SK-N-SH treated with all-trans-retinoic acid at 6 μM for 48 hours (cell line): Measurements from ENCODE around the gene AAR2.

Source experiments
- ATAC-seq: fragments of 200-7000 bp; cut with Tn5 transposase; 3 replicates; pipeline ENCODE4 v1.9.1; 2020; ENCODE audit warnings: mild to moderate bottlenecking, moderate library complexity
- ARNTL ChIP-seq: fragments of 450-650 bp; formaldehyde crosslinking; IDR thresholded peaks from 2 replicates; pipeline ENCODE4 v1.5.0; 2020; ENCODE audit warnings: low read depth, mild to moderate bottlenecking, moderate library complexity, borderline replicate concordance
- BACH2 ChIP-seq: fragments of 250-450 bp; sonication (Bioruptor Pico); IDR thresholded peaks from 2 replicates; pipeline ENCODE4 v1.9.0; 2021; ENCODE audit warnings: mild to moderate bottlenecking, borderline replicate concordance
- CREB5 ChIP-seq: fragments of 250-450 bp; sonication (Bioruptor Pico); IDR thresholded peaks from 2 replicates; pipeline ENCODE4 v1.5.1; 2020; ENCODE audit warnings: low read depth, mild to moderate bottlenecking, moderate library complexity
- CSDC2 ChIP-seq: fragments of 250-450 bp; sonication (Bioruptor Pico); IDR thresholded peaks from 2 replicates; pipeline ENCODE4 v1.5.0; 2020; ENCODE audit warnings: mild to moderate bottlenecking, moderate library complexity
- ESRRG ChIP-seq: fragments of 250-450 bp; sonication (Bioruptor Pico); IDR thresholded peaks from 2 replicates; pipeline ENCODE4 v1.6.1; 2021; ENCODE audit warnings: mild to moderate bottlenecking
- GLIS3 ChIP-seq: fragments of 250-450 bp; sonication (Bioruptor Pico); IDR thresholded peaks from 2 replicates; pipeline ENCODE4 v1.5.0; 2020; ENCODE audit warnings: mild to moderate bottlenecking, moderate library complexity
- OSR1 ChIP-seq: fragments of 250-450 bp; sonication (Bioruptor Pico); IDR thresholded peaks from 2 replicates; pipeline ENCODE4 v1.8.0; 2022; ENCODE audit warnings: moderate library complexity, mild to moderate bottlenecking, inconsistent platforms
- PATZ1 ChIP-seq: fragments of 250-450 bp; sonication (Bioruptor Pico); IDR thresholded peaks from 2 replicates; pipeline ENCODE4 v1.8.0; 2020; ENCODE audit warnings: mild to moderate bottlenecking, moderate library complexity, borderline replicate concordance
- POU6F1 ChIP-seq: fragments of 250-450 bp; sonication (Bioruptor Pico); IDR thresholded peaks from 2 replicates; pipeline ENCODE4 v1.8.0; 2021; ENCODE audit warnings: low read depth, mild to moderate bottlenecking, moderate library complexity, borderline replicate concordance
- PPARA ChIP-seq: fragments of 250-450 bp; sonication (Bioruptor Pico); IDR thresholded peaks from 2 replicates; pipeline ENCODE4 v1.5.0; 2020; ENCODE audit warnings: mild to moderate bottlenecking, borderline replicate concordance
- RARB ChIP-seq: fragments of 250-450 bp; sonication (Bioruptor Pico); IDR thresholded peaks from 2 replicates; pipeline ENCODE4 v1.8.0; 2021; ENCODE audit warnings: mild to moderate bottlenecking, moderate library complexity
- SNAI2 ChIP-seq: fragments of 250-450 bp; sonication (Bioruptor Pico); IDR thresholded peaks from 2 replicates; pipeline ENCODE4 v1.5.0; 2020; ENCODE audit warnings: mild to moderate bottlenecking, moderate library complexity
- TCF4 ChIP-seq: fragments of 250-450 bp; sonication (Bioruptor Pico); IDR thresholded peaks from 2 replicates; pipeline ENCODE4 v1.8.0; 2021; ENCODE audit warnings: mild to moderate bottlenecking, moderate library complexity, borderline replicate concordance
- TOX ChIP-seq: fragments of 250-450 bp; sonication (Bioruptor Pico); IDR thresholded peaks from 2 replicates; pipeline ENCODE4 v1.8.0; 2021; ENCODE audit warnings: mild to moderate bottlenecking, moderate library complexity, borderline replicate concordance
- TSHZ2 ChIP-seq: fragments of 250-450 bp; sonication (Bioruptor Pico); IDR thresholded peaks from 2 replicates; pipeline ENCODE4 v1.5.0; 2020; ENCODE audit warnings: mild to moderate bottlenecking, moderate library complexity
- ZC3H10 ChIP-seq: fragments of 250-450 bp; sonication (Bioruptor Pico); IDR thresholded peaks from 2 replicates; pipeline ENCODE4 v1.5.1; 2021; ENCODE audit warnings: mild to moderate bottlenecking, moderate library complexity
- ZFP30 ChIP-seq: fragments of 450-650 bp; formaldehyde crosslinking; IDR thresholded peaks from 2 replicates; pipeline ENCODE4 v1.5.0; 2022; ENCODE audit warnings: mild to moderate bottlenecking, moderate library complexity
- ZNF565 ChIP-seq: fragments of 450-650 bp; formaldehyde crosslinking; conservative IDR thresholded peaks from 2 replicates; pipeline ENCODE4 v1.5.0; 2020; ENCODE audit warnings: low read depth, mild to moderate bottlenecking, moderate library complexity
- ZNF70 ChIP-seq: fragments of 450-650 bp; formaldehyde crosslinking; IDR thresholded peaks from 2 replicates; pipeline ENCODE4 v1.5.0; 2020; ENCODE audit warnings: mild to moderate bottlenecking, moderate library complexity
- ZNF8 ChIP-seq: fragments of 450-650 bp; formaldehyde crosslinking; IDR thresholded peaks from 2 replicates; pipeline ENCODE4 v1.5.0; 2020; ENCODE audit warnings: mild to moderate bottlenecking, moderate library complexity
- TF ChIP-seq, protein P1 (sequence below): fragments of 250-450 bp; sonication (Bioruptor Pico); IDR thresholded peaks from 2 replicates; pipeline ENCODE4 v1.5.1; 2021; ENCODE audit warnings: mild to moderate bottlenecking, moderate library complexity

The AAR2 gene

GRCh38 chr20:36272547-36273220, 36.4 kb downstream of the AAR2 start:
- no peak for TF ChIP-seq ZNF70 (CRISPR knock-in tag)
- TF ChIP-seq PPARA: no peak
- TF ChIP-seq ARNTL: no peak
- TF ChIP-seq, all 23 proteins: peak for 0
- ATAC-seq: no peak

DNA sequence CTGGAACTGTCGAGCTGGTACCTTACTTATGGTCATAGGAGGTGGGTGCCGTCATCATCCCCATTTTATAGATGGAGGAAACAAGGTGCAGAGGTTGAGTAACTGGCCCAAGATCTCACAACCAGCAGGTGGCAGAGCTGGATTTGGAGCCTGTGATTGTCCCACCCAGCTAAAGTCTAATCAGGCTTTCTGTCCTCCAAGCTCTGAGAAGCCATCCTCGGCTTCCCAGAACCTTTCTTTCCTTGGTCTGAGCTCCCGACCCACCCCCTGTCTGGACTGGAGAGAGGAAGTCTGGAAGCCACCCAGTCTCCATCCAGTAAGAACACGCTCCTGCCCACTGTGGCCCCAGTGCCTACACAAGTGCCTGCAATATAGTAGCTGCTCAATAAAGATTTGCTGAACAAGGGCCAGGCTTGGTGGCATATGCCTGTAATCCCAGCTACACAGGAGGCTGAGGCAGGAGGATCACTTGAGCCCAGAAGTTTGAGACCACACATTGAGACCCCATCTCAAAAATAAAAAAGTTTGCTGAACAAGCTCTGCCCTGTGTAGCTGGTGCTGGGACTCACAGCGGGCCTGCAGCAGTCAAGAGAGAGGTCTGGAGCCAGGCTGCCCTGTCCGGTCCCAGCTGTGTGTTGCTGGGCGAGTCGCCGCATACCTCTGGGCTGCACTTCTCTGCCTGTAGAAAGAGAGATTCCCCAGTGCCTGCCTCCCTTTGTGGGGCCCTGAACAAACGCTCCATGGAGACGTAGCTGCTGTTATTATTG, 37.3 kb downstream of the AAR2 start:
- ATAC-seq: 0 out of 3 replicates have a peak, but pooled peaks have one; percentile 38
- TF ChIP-seq, protein P1, sequence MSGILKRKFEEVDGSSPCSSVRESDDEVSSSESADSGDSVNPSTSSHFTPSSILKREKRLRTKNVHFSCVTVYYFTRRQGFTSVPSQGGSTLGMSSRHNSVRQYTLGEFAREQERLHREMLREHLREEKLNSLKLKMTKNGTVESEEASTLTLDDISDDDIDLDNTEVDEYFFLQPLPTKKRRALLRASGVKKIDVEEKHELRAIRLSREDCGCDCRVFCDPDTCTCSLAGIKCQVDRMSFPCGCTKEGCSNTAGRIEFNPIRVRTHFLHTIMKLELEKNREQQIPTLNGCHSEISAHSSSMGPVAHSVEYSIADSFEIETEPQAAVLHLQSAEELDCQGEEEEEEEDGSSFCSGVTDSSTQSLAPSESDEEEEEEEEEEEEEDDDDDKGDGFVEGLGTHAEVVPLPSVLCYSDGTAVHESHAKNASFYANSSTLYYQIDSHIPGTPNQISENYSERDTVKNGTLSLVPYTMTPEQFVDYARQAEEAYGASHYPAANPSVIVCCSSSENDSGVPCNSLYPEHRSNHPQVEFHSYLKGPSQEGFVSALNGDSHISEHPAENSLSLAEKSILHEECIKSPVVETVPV (CRISPR knock-in tag): no peak

GRCh38 chr20:36274181-36274841, 38.0 kb downstream of the AAR2 start:
- TF ChIP-seq RARB (CRISPR knock-in tag): no peak
- no peak for TF ChIP-seq ESRRG (CRISPR knock-in tag)
- TF ChIP-seq CREB5 (CRISPR knock-in tag): no peak
- no peak for TF ChIP-seq ZFP30 (CRISPR knock-in tag)
- no peak for TF ChIP-seq GLIS3 (CRISPR knock-in tag)
- no peak for TF ChIP-seq ZNF70 (CRISPR knock-in tag)
- no peak for TF ChIP-seq TCF4 (CRISPR knock-in tag)
- TF ChIP-seq BACH2 (CRISPR knock-in tag): no peak
- ATAC-seq: no peak

- TF ChIP-seq BACH2 (CRISPR knock-in tag) (no peak), RARB (CRISPR knock-in tag) (no peak), TOX (CRISPR knock-in tag) (no peak), ZNF70 (CRISPR knock-in tag) (no peak), ZC3H10 (no peak), TCF4 (CRISPR knock-in tag) (no peak), PPARA (no peak), PATZ1 (CRISPR knock-in tag) (no peak), TSHZ2 (no peak), ESRRG (CRISPR knock-in tag) (no peak), POU6F1 (CRISPR knock-in tag) (no peak), ZNF565 (no peak), ZFP30 (CRISPR knock-in tag) (no peak), ZNF8 (CRISPR knock-in tag) (no peak), OSR1 (CRISPR knock-in tag) (no peak), CREB5 (CRISPR knock-in tag) (no peak), GLIS3 (CRISPR knock-in tag) (no peak), SNAI2 (CRISPR knock-in tag) (no peak), ARNTL (no peak), CSDC2 (CRISPR knock-in tag) (no peak)
- no peak for ATAC-seq
Observed at GRCh38 chr20:36275011-36275410, 38.7 kb downstream of the AAR2 start.
